Progenitor cell of endocrine pancreas (in vitro differentiated cells): ENCODE measurements around the gene MVK. TPM values are rescaled to one million over a fixed set of nuclear protein-coding genes. Genes with fewer than 3 reads are reported as not detected.

Source experiments
- DNase-seq: peaks from one replicate; pipeline ENCODE4 v3.0.0; 2021; ENCODE audit warnings: low spot score; ENCODE audit not compliant: unreplicated experiment
- H3K27ac Mint-ChIP-seq: 2 replicates; pipeline ENCODE4 v1.8.0; 2021; ENCODE audit warnings: mild to moderate bottlenecking, moderate library complexity, mixed read lengths
- H3K27me3 Mint-ChIP-seq: 2 replicates; pipeline ENCODE4 v1.8.0; 2021; ENCODE audit warnings: mixed read lengths
- H3K36me3 Mint-ChIP-seq: 2 replicates; pipeline ENCODE4 v1.8.0; 2022; ENCODE audit warnings: mixed read lengths; ENCODE audit not compliant: insufficient read depth
- H3K4me1 Mint-ChIP-seq: 2 replicates; pipeline ENCODE4 v1.8.0; 2021; ENCODE audit warnings: low read depth, mixed read lengths
- H3K4me3 Mint-ChIP-seq: 2 replicates; pipeline ENCODE4 v1.8.0; 2021; ENCODE audit warnings: low read depth, mild to moderate bottlenecking, moderate library complexity, mixed read lengths
- H3K9me3 Mint-ChIP-seq: 2 replicates; pipeline ENCODE4 v1.8.0; 2021; ENCODE audit warnings: low read depth, mixed read lengths
- total RNA-seq: library from RNA; stranded (reverse); gene quantifications from 2 replicates; pipeline ENCODE4 v1.2.1, GENCODE V29; 2021
- TF ChIP-seq, protein P1 (sequence below): fragments of 200-600 bp; sonication (generic); IDR thresholded peaks from one replicate; pipeline ENCODE4 v1.5.0; 2021; ENCODE audit warnings: antibody characterized with exemption, mild to moderate bottlenecking; ENCODE audit not compliant: unreplicated experiment

Gene MVK
- total RNA-seq, 1 donor from 2014 or later = 33.3 TPM

DNA sequence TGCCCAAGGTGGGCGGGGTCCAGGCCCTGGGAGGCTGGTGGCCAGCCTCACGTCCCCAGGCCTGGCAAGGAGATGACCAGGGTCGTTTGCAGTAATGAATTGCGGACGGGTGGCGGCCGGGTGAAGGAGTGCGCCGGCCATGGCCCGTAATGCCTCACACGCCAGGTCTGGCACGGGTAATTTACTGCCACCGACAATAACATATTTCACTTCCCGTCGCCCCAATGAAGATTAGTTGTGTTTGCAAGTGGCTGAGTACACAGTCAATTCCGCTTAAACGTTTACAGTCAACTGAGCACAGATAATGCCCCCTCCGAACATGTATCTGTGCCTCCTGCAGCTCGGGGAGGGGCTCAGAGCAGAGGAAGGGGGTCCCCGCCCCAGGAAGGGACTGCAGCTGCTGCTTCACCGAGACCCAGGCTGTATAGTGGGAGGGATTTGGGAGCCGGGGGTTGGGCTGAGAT, 48.3 kb downstream of the MVK start:
- H3K9me3 Mint-ChIP-seq = no peaks in the 10 kb centered on the region
- H3K27me3 Mint-ChIP-seq = peaks cover 39% of the 10 kb centered on the region
- no peak overlapping the region for H3K4me3 Mint-ChIP-seq
- H3K4me1 Mint-ChIP-seq = peaks cover 7% of the 10 kb centered on the region
- no peaks in the 10 kb centered on the region for H3K36me3 Mint-ChIP-seq
- no peak overlapping the region for H3K27ac Mint-ChIP-seq
- TF ChIP-seq, protein P1, sequence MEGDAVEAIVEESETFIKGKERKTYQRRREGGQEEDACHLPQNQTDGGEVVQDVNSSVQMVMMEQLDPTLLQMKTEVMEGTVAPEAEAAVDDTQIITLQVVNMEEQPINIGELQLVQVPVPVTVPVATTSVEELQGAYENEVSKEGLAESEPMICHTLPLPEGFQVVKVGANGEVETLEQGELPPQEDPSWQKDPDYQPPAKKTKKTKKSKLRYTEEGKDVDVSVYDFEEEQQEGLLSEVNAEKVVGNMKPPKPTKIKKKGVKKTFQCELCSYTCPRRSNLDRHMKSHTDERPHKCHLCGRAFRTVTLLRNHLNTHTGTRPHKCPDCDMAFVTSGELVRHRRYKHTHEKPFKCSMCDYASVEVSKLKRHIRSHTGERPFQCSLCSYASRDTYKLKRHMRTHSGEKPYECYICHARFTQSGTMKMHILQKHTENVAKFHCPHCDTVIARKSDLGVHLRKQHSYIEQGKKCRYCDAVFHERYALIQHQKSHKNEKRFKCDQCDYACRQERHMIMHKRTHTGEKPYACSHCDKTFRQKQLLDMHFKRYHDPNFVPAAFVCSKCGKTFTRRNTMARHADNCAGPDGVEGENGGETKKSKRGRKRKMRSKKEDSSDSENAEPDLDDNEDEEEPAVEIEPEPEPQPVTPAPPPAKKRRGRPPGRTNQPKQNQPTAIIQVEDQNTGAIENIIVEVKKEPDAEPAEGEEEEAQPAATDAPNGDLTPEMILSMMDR = no peak
- DNase-seq = no peak

DNA sequence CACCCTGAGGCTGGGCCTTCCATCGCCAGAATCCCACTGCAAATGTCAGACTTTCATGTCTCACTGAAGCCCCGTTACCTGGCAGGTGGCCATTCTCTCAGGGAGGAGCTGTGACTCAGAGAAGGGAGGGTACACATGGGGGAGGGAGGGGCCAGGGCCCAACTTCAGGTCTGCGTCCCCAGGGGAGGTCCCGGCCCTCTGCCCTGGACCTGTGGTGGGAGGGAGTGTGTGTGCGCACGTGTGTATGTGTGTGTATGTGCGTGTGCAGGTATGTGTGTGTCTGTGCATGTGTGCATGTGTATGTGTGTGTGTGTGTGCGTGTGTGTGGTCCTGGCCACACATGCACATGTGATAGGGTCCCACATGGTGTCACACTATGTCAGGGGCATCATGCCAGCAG, 50.9 kb downstream of the MVK start:
- Mint-ChIP-seq H3K9me3 (no peaks in the 10 kb centered on the region), H3K27me3 (peaks cover 48% of the 10 kb centered on the region), H3K36me3 (no peaks in the 10 kb centered on the region), H3K27ac (no peak overlapping the region), H3K4me1 (peaks cover 5% of the 10 kb centered on the region), H3K4me3 (no peak overlapping the region)
- TF ChIP-seq, protein P1 = no peak
- no peak for DNase-seq

DNA sequence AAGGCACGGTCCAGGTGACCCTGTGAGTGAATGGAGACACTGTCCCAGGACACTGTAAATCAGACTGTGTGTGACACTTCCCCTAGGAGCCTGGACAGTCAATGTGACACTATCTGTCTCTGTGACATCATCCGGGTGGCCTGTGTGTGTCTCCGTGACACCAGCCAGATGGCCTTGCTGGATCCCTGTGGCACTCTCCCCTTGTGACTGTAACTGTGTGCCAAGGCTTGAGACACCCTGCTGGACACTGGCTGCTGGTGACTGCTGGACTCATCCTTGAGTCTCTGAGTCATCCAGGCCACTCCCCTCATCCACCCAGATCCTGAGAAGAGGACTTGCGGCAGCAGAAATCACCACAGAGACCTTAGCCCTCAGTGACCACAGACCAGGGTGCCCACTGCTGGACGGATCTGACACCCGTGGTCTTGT, 51.6 kb downstream of the MVK start:
- H3K4me1 Mint-ChIP-seq = peaks cover 5% of the 10 kb centered on the region
- TF ChIP-seq, protein P1 = no peak
- H3K4me3 Mint-ChIP-seq = no peak overlapping the region
- H3K27ac Mint-ChIP-seq = no peak overlapping the region
- H3K27me3 Mint-ChIP-seq = peaks cover 44% of the 10 kb centered on the region
- H3K36me3 Mint-ChIP-seq = no peaks in the 10 kb centered on the region
- H3K9me3 Mint-ChIP-seq = no peaks in the 10 kb centered on the region
- no peak for DNase-seq

DNA sequence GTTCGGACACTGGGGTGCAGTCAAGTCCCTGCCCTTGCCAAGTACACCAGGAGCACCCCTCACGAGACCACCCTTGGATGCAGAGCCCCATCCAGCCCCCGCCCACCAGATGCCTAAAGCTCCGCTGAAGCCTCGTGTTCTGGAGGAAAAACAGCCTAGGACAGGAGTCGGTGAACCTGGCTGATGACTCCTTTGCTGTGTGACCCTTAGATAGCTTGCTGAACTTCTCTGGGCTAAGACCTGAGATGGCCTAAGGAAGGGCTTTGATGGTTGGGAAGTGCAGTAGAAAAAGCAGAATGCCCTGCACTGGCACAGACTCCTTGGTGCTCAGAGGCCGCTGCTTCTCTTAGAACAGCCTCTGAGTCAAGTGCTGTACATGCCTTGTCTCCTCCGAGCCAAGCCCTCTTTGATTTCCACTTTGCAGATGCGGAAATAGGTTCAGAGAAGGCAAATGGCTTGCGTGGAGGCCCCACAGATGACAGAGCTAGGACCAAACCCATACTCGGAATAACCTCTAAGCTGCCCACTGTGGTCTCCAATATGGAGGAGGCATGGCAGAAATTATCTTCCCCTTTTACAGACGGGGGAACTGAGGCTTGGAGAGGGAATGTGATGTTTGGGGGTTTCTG, 52.3 kb downstream of the MVK start:
- H3K4me1 Mint-ChIP-seq = peaks cover 5% of the 10 kb centered on the region
- no peak for DNase-seq
- no peaks in the 10 kb centered on the region for H3K36me3 Mint-ChIP-seq
- H3K9me3 Mint-ChIP-seq = no peaks in the 10 kb centered on the region
- TF ChIP-seq, protein P1 = no peak
- H3K27ac Mint-ChIP-seq = no peak overlapping the region
- H3K4me3 Mint-ChIP-seq = no peak overlapping the region
- peaks cover 46% of the 10 kb centered on the region for H3K27me3 Mint-ChIP-seq

DNA sequence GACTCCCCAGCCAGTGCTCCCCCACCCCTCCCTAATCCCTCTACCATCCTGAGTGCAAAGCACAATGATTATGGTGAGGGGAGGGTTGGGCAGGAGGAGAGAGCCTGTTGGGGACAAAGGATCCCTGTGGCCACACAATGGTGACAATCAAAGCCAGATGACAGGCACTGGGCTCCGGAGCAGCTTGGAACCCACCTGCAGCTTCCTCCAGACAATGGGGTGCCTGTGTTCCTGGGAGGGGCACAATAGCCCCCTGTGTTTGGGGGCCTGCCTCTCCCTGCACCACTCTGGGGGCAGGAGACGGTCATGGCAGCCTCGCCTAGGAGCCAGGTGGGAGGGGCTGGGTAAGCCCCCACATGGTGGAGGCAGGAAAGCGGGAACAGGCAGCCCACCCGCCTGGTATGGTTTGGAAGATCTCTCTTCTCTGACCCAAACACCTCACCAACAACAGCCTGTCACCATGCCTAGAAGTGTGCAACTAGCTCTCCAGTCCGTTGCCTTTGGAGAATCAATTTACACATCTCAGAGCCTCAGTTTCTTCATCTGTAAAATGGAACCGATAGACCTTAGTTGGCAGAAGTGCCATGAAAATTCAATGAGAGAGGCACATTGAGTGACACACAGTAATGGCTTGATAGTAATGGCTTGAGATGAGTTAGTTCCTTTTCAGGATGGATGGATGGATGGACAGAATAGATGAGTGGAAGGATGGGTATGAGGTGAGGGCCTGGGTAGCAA, 53.0 kb downstream of the MVK start:
- Mint-ChIP-seq H3K9me3 (no peaks in the 10 kb centered on the region), H3K4me3 (no peak overlapping the region), H3K27me3 (peaks cover 41% of the 10 kb centered on the region), H3K4me1 (peaks cover 6% of the 10 kb centered on the region), H3K27ac (no peak overlapping the region), H3K36me3 (no peaks in the 10 kb centered on the region)
- DNase-seq = no peak
- TF ChIP-seq, protein P1 = no peak
